HG03066 (cell line): ENCODE data around the gene ITCH.
"Not testable (repeated sequence)": the region's sequence is repeated elsewhere in the genome, so short reads cannot be mapped to it uniquely, and the experiment has no call there.

ENCODE experiments used
- ATAC-seq: cut with Tn5 transposase; IDR thresholded peaks from one replicate; pipeline ENCODE4 v1.9.1; 2021; ENCODE audit warnings: low read depth; ENCODE audit not compliant: unreplicated experiment

ITCH gene

GRCh38 chr20:34363062-34363464 is at the start of gene ITCH:
Gene ITCH (plus strand): TSS chr20:34363273. CDS start chr20:34393812, 30,539 bp downstream.
- ATAC-seq = peak; percentile 89

GRCh38 chr20:34315236-34315635 is 47.8 kb upstream of the ITCH start:
- ATAC-seq = no peak

DNA sequence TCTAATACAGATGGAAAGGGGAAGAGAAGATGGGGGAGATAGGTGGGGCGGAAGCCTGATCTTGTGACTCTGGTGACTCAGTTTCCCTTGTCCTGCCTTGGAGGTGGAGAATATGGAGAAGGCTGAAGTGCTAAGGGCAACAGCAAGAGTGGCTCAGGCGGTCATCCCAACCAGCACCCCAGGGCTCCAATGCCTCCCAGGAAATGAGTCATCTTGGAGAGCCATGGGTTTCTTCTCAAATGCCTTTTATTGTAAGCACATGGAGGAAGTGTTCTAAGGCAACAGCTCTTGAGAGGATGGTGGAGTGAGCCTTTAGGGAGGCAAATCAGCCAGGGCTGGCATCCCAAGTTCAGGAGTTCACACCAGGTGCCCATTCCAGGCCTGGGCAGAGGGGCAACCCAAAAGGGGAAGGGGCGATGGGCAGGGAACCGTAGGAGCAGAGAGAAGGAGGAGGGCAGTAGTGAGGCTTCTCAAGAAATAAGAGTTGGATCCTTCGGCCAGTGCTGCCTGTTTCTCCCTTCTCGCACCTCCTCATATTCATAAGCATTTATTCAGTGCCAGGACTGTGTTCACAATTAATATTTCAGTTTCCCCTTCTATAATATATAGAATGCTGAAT is 46.8 kb upstream of the ITCH start:
- ATAC-seq = no peak

GRCh38 chr20:34318609-34319443 is 44.2 kb upstream of the ITCH start:
- no peak for ATAC-seq

- ATAC-seq = no peak
Measured at GRCh38 chr20:34320861-34321260, 42.2 kb upstream of the ITCH start.

GRCh38 chr20:34322267-34323105 is 40.6 kb upstream of the ITCH start:
- no peak for ATAC-seq

DNA sequence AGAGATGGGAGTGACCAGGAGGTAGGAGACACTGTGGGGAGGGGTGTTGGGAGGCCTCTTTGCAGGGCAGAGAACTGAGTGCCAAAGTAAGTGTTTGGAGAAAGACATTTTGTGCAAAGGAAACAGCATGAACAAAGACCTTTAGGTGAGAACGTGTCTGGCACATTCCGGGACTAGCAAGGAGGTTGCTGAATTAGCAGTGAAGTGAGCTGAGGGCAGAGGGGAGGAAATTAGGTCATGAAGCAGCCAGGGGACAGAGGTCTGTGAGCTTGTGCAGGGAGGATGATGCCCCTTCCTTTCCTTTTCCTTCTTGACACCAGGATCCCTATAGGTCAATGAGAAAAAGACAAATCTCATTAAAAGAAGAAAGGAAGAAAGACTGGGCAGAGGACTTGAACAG is 38.5 kb upstream of the ITCH start:
- ATAC-seq = no peak

DNA sequence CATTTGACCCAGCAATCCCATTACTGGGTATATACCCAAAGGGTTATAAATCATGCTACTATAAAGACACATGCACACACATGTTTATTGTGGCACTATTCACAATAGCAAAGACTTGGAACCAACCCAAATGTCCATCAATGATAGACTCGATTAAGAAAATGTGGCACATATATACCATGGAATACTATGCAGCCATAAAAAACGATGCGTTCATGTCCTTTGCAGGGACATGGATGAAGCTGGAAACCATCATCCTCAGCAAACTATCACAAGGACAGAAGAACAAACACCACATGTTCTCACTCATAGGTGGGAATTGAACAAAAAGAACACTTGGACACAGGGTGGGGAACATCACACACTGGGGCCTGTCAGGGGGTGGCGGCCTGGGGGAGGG is 34.9 kb upstream of the ITCH start:
- ATAC-seq = not testable (repeated sequence)

DNA sequence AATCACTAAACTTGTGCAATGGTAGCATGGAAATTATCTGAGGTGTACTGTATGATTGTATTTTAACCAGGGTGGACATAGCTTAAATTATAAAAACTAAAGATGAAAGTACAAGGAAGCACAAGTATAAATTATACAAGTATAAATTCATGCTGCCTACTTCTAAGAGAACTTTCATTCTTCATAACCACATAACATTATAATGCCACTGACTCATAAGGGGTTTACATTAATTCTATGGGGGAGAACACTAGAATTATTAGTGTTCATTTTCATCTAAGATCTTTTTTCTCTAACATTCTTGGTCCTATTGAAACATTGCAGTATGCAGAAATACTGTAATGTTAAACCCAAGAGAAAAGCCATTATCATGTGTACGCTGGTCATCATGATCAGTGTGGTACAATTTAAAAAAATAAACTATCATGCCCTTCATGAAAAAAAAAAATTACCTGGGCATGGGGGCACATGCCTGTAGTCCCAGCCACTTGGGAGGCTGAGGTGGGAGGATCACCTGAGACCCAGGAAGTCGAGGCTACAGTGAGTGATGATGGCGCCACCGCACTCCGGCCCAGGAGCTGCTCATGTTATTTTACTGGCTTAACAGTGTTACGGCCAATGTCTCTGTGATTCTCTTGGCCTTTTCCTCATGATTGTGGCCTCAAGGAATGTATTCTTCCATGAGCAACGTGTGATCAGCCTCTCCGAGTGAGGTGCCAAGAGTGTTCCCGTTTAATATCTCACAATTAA is 34.0 kb upstream of the ITCH start:
- no peak for ATAC-seq

DNA sequence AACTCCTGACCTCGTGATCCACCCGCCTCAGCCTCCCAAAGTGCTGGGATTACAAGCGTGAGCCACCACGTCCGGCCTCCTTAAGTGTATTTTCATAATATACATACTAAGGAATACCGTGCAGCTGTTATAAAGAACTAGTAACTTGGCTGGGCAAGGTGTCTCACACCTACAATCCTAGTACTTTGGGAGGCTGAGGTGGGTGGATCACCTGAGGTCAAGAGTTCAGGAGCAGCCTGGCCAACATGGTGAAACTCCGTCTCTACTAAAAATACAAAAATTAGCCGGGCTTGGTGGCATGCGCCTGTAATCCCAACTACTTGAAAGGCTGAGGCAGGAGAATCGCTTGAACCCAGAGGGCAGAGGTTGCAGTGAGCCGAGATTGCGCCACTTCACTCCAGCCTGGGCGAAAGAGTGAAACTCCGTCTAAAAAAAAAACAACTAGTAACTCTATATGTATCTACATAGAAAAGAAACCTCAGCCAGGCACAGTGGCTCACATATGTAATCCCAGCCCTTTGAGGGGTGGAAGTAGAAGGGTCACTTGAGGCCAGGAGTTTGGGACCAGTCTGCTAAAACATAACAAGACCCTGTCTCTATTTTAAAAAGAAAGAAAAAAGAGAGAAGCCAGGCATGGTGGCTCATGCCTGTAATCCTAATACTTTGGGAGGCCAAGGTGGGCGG is 32.1 kb upstream of the ITCH start:
- ATAC-seq = not testable (repeated sequence)

DNA sequence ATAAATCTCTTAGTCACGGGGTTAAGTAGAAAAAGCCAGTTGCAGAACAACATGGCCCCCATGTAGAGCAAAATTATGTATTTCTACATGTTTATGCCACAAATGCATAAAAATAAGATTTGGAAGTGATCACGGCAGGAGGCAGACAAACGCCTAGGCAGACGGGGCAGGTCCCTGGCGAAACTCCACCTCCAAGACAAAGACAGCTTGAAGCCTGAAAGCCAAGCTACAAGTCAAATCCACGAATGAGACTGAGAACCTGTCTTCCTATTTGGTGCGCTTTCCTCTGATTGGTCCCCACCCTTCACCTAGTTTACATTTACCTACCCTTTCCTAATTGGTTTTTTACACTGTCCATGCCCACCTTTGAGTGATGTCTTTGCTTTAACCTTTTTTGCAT is 31.2 kb upstream of the ITCH start:
- ATAC-seq = no peak

DNA sequence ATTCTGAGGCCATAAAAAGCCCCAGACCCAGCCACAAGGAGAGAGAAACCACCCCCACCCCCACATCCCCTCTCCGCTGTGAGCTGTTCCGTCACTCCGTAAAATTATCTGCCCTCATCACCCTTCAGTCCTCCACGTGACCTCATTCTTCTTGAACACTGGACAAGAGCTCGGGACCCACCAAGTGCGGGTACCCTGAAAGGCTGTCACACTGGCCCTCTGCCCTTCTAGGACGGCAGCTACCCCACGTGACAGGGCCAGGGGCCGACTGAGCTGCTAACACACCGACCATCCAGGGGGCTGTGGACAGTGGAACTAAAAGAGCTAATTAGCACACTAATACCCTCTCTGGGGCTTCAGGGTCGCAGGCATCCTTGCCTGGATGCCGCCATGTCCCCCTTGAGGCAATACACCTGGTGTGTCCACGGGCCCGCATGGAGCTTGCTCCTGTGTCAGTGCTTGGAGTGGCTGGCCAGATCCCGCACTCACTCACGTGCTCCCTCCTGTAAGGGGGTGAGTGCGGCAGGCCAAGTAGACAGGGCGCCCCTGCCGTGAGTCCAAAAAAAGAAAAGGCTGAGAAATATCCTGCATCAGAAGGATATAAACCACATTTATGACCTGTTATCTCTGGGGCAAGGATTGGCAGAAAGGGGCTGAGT is 30.7 kb upstream of the ITCH start:
- no peak for ATAC-seq

DNA sequence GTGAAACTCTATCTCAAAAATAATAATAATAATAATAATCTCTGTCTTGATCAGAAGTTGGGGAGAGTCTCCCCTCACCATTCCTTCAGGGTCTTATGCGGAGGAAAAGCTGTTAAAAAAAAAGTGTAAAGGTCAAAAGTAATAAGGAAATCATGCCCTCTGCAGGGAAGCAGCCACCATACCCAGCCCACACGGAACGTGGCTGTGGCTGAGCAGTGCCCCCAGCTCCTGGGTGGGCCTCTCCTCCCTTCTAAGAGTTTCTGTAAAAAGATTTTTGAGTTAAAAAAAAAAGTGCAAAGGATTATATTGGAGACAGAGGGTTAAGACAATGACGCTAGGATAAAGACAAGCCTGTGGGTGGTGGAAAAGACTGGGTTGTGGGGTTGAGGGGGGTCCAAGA is 29.3 kb upstream of the ITCH start:
- ATAC-seq = no peak

GRCh38 chr20:34334654-34335407 is 28.2 kb upstream of the ITCH start:
- ATAC-seq = no peak

GRCh38 chr20:34337544-34337943 is 25.5 kb upstream of the ITCH start:
- no peak for ATAC-seq

DNA sequence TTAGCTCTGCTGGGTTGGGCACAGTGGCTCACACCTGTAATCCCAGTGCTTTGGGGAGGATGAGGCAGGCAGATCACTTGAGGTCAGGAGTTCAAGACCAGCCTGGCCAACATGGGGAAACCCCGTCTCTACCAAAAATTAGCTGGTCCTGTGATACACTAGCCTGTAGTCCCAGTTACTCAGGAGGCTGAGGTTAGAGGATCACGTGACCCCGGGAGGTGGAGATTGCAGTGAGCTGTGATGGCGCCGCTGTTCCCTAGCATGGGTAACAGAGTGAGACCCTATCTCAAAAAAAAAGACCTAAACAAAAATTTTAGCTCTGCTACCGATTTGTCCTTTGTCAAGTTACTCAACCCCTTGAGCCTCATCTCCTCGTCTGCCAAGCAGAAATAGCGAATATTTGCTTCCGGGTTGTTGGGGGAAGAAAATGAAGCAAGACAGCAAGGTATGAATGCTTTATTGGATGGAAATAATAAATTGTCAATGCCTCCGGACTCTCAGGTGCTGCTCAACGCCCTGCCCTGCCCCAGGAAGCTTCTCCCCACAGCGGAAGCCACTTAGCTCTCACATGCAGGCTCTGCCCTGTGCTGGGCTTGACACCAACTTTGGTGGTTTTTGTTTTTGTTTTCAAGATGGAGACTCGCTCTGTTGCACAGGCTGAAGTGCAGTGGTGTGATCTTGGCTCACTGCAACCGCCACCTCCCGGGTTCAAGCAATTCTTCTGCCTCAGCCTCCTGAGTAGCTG is 24.9 kb upstream of the ITCH start:
- ATAC-seq = no peak

DNA sequence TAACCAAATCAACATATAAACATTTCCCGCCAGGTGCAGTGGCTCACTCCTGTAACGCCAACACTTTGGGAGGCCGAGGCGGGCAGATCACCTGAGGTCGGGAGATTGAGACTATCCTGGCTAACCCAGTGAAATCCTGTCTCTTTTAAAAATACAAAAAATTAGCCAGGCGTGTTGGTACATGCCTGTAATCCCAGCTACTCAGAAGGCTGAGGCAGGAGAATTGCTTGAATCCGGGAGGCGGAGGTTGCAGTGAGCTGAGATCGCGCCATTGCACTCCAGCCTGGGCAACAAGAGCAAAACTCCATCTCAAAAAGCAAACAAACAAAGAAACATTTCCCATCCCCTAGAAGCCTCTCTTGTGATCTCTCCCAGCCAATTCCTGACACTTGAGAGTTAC is 22.3 kb upstream of the ITCH start:
- not testable (repeated sequence) for ATAC-seq

DNA sequence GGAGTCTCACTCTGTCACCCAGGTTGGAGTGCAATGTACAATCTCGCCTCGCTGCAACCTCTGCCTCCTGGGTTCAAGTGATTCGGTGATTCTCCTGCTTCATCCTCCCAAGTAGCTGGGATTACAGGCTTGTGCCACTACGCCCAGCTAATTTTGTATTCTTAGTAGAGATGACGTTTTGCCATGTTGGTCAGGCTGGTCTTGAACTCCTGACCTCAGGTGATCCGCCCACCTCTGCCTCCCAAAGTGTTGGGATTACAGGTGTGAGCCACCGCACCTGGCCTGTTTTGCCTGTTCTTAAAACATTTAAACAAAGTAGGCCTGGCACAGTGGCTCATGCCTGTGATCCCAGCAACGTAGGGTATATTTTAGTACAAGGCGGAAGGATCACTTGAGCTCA is 21.9 kb upstream of the ITCH start:
- ATAC-seq = not testable (repeated sequence)
